GOT3 (cell line): ENCODE data around the gene TMEM222.
"Not testable (repeated sequence)": the region's sequence is repeated elsewhere in the genome, so short reads cannot be mapped to it uniquely, and the experiment has no call there.

Experiments used
- DNase-seq: peaks from one replicate; lab custom pipeline; 2025; ENCODE audit warnings: mixed read lengths; lab: John Stamatoyannopoulos, UW

TMEM222 gene, protein sequence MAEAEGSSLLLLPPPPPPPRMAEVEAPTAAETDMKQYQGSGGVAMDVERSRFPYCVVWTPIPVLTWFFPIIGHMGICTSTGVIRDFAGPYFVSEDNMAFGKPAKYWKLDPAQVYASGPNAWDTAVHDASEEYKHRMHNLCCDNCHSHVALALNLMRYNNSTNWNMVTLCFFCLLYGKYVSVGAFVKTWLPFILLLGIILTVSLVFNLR

DNA sequence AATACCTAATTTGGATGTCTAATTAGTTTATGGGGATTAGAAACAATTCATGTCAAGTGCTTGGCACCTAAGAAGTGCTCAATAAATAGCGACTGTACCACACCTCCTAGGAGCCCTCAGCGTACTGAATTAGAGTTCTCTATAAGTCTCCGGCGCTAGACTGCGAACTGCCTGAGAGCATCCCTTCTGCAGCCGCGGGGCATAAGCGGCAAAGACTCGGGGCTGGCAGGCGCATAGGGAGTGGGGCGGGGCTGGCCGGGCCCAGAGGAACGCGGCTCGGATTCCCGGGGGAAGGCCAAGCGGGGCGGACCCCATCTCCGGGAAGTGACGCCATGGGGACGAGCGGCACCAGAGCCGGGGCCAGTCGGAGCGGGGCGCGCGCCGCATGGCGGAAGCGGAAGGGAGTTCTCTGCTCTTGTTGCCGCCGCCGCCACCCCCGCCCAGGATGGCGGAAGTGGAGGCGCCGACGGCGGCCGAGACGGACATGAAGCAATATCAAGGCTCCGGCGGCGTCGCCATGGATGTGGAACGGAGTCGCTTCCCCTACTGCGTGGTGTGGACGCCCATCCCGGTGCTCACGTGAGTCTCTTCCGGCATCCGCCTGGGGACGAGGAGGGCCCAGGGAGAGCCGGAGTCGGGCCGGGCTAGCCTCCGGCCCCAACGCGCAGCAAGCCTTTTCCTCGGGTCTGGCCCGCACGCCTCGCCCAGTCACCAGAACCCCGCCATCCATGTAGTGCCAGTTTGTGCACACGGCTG, at the start of gene TMEM222:
Gene TMEM222, plus strand, starts transcription at position 351 of the 756 bp plus-strand sequence. Its CDS starts 35 bp downstream, at position 386.
- DNase-seq, result peak; percentile 96

DNA sequence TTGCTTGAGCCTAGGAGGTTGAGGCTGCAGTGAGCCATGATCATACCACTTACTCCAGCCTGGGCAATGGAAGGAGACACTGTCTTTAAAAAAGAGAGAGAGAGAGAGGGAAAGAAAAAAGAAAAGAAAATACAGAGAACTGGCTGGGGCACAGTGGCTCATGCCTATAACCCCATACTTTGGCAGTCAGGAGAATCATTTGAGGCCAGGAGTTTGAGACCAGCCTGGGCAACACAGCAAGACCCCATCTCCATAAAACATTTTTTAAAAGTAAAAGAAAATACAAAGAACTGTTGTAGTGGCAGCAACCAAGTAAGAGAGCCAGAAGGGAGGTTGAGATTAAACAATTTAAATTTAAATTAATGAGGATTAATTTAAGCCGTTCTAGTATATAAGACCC, 47.8 kb upstream of the TMEM222 start:
- no peak for DNase-seq

DNA sequence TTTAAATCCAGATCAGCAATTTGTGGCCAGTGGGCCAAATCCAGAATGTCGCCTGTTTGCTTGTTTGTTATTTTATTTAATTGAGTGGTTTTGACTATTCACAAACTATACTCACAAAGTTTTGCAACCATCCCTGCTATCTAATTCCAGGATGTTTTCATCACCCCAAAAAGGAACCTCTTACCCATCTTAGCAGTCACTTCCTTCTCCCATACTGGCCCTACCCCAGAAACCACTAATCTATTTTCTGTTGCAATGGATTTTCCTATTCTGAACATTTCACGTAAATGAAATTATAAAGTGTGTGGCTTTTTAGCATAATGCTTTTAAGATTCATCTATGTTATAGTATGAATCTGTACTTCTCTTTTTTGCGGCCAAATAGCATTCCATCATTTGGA, 46.3 kb upstream of the TMEM222 start:
- no peak for DNase-seq

DNA sequence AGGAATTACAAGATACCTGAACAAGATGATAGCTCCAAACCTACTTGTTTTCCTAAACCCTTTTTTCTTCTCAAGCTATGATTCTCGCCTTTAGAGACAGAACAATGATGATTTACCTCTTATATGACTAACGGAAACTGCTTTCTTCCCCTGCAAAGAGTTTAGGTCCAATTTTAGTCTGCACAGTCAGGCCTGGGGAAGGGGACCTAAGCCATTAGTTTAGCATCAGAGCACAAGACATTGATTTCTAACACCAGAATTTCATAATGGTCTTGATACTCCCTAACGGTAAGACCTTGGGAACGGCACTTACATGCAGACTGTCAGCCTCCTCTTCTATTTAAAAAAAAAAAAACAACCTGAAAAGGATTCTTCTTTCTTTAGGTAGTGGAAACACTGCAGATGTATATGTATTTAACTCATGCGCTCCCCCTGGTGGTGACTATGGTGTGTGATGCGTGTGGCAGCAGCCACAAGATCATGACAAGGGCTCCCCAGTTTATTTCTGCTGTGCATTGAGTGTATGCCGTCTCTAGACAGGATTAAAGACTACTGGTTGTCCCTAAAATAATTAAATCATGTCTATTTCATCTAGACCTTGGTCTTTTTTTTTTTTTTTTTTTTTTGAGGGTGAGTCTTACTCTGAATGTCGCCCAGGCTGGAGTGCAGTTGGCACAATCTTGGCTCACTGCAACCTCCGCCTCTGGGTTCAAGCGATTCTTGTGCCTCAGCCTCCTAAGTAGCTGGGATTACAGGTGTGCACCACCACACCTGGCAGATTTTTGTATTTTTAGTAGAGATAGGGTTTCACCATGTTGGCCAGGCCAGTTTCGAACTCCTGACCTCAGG, 37.3 kb upstream of the TMEM222 start:
- peak; percentile 12 for DNase-seq

DNA sequence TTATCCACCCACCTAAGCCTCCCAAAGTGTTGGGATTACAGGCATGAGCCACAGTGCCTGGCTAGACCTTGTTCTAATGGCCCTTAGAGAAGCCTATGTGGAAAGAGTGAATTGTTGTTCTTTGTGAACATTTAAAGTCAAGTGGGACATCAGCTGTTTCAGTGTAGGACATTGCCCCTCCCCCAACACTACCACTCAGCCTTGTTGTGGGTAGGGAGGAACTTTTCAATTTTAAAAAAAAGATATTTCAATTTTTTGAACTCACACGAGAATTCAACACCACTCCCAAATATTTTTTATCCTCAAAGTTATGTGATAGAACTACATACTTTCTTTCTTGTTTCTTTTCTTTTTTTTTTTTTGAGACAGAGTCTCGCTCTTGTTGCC, 36.7 kb upstream of the TMEM222 start:
- DNase-seq, result no peak

DNA sequence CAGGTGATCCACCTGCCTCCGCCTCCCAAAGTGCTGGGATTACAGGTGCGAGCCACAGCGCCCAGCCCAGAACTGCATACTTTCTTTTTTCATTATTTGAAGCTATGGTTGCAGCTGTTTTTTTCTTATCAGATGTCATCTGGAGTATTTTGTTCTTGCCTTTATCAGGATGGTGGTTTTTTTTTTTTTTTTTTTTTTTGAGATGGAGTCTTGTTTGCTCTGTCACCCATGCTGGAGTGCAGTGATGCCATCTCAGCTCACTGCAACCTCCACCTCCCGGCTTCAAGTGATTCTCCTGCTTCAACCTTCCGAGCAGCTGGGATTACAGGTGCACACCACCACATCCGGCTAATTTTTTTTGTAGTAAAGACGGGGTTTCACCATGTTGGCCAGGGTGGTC, 36.1 kb upstream of the TMEM222 start:
- DNase-seq, result not testable (repeated sequence)

DNA sequence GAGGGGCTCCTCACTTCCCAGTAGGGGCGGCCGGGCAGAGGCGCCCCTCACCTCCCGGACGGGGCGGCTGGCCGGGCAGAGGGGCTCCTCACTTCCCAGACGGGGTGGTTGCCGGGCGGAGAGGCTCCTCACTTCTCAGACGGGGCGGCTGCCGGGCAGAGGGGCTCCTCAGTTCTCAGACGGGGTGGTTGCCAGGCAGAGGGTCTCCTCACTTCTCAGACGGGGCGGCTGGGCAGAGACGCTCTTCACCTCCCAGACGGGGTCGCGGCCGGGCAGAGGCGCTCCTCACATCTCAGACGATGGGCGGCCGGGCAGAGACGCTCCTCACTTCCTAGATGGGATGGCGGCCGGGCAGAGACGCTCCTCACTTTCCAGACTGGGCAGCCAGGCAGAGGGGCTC, 32.8 kb upstream of the TMEM222 start:
- not testable (repeated sequence) for DNase-seq

DNA sequence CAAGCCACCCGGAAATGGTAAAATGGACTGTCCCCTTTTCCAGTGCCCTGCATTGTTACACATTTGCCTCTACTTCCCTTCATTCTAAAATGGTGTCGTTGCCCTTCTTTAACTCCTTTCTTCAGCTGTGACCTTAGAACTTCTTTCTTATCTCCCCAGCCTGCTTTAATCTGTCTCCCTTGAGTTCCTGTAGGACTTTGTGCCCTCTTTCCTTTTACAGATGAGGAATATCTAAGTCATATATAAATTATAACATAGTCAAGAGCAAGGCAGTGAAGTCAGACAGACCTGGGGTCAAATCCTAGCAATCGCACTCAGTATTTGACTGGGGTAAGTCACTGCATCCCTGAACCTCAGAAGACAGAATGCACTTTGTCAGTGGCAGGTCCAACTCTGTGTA, 31.4 kb upstream of the TMEM222 start:
- no peak for DNase-seq

DNA sequence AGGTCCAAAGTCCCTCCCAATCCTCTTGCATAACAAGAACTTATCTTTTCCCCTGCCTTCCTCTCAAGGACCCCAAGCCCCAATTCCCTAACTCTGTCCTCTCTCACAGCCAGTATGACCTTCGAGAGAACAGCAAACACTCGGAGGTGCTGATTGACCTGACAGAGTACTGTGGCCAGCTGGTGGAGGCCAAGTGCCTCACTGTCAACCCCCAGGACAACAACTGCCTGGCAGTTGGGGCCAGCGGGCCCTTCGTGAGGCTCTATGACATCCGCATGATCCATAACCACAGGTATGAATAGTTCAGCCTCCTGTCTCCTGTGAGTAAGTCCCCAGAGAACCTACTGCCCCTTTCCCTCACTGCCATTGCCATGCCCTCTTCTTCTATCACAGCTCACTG, 29.9 kb upstream of the TMEM222 start:
- DNase-seq, result no peak

DNA sequence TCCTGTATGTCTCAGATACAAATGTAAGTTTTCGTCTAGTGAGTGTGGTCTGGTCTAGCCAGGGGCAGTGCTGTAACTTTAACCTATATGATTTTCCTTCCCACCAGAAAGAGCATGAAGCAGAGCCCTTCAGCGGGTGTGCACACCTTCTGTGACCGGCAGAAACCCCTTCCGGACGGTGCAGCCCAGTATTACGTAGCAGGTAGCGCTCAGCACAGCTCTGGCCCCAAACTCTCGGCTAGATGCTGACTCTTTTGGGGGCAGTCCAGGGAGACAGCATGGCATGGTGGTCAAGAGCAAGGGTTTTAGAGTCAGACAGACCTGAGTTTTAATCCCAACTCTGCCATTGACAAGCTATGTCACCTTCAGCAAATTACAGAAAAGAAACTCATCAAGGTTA, 28.0 kb upstream of the TMEM222 start:
- DNase-seq, result no peak

DNA sequence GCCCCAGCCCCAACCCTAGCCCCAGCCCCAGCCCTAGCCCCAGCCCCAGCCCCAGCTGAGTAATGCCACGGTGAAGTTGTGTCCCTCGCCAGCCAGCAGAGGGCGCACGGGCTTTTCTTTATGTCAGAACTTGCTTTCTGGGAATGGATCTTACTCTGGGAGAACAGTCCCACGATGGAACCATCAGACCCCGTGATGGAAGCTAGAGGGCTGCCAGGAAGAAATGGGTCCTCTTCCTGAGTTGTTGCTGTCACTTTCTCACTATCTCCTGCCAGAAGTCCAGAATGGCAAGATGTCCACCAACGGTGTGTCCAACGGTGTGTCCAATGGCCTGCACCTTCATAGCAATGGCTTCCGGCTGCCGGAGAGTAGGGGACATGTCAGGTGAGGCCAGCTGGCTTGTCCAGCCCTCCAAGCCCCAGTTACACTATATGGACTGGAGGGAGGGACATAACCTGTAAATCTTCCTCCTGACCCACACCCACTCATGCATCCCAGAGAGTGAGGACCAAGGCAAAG, 25.1 kb upstream of the TMEM222 start:
- DNase-seq, result no peak

DNA sequence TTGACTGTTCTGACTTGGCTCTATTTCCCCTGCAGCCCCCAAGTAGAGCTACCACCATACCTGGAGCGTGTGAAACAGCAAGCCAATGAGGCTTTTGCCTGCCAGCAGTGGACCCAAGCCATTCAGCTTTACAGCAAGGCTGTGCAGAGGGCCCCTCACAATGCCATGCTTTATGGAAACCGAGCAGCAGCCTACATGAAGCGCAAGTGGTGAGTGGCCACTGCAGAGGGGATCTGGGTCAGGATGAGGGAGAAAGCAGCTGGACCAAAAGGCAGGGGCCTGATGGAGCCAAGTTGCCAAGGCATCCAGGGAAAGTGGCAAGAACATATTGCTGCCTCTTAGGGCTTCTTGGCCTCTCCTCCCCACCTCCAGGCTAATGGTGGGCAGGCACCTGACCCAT, 24.1 kb upstream of the TMEM222 start:
- DNase-seq, result no peak

DNA sequence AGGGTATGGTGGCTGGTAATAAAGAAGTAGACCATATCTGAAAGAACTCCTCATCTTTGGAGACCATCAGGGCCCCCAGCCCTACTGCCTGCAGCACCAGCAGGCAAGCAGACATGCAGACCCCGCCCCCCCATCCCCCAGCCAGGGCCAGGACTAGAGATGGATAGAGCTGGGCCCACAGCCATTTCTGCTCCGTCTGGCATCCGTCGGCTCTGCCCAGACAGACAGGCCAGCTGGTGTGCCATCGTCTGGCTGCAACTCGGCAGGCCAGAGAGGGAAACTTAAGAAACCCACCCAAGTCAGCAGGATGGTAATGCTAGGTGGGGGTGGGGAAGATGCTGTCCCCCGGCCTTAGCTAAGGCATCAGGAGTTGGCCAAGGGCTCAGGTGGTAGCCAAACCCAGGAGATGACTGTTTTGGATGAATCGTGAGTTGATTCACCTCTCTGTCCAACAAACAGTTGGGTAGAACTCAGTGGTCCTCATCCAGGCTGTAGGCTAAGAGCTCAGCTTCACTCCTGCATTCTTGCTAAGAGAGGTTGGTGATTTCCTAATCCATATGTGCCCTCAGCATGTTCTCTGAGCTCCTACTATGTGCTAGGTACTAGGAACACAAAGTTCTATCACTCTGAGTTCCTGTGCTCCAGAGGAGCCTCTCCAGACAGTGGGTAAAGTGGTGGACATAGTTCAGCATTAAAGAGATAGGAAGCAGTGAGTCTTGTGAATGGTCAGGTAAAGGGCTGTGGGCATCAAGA, 23.2 kb upstream of the TMEM222 start:
- no peak for DNase-seq

DNA sequence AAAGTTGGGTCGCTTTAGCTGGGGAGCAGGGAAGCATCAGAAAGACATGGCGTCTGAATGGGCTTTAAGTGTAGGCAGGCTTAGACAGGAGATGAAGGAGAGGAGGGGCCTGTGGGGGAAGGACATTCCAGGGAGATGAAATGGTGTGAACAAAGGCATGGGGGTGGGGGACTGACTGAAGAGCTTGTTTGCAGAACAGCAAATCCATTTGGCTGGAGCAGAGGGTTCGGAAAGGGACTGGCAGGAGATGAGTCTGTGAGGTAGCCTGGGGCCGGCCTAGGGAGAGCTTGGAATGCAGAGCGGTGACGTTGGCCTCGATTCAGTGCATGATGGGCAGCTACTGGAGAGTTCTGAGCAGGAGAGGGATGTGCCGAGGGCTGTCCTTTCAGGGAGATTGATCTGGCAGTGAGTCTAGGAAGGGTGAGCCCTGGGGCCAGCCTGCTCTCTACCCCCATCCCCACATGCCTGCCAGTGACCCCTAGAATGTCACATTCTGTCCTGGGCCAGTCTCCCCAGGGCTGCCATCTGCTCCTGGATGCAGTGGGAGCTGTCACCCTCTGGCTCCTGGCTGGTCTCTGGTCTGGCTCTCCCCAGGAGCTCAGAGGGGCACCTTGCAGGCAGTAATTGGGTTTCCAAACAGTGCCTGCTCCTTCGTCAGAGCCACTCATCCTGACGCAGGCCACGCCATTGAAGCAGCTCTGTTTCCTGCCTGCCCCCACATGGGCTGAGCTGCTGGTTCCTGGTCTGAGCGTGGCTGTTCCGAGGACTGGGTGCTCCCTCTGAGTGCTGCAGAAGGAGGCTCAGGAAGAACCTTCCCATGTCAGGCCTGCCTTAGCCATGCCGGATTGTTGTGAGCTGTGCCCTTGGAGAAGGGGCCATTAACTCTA, 22.3 kb upstream of the TMEM222 start:
- DNase-seq, result peak; percentile 30

DNA sequence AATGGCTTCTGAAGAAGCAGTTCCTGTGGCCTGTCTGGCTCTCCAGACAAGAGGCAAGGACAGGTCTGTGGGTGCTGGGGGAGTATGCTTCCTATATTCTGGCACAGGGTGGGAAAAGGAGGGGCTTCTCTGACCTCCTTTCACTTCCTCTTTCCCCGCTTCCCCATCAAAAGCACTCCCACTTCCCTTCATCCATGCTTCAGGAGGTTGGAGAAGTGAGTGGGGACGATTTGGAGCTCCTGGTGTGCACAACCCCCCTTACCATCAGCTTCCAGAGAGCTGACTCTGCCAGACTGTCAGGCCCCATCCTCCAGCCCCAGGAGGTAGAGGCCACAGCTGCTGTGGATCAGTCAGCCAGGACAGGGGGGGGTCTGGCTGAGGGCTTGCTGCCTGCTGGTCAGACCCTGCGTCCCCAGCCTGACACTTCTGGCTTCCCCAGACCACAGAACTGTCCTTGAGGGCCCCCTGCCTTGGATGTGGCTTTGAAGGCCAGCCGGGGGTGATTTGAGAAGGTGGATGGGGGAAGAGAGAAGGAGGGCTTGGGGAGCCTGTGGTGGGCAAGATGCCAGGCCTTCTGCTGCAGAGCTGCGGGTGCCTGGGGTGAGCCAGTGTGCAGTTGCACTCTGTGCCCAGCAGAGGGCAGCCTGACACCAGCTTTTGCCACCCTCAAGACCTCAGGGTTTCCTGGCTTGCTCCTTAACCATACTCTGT, 21.5 kb upstream of the TMEM222 start:
- DNase-seq, result peak; percentile 50

DNA sequence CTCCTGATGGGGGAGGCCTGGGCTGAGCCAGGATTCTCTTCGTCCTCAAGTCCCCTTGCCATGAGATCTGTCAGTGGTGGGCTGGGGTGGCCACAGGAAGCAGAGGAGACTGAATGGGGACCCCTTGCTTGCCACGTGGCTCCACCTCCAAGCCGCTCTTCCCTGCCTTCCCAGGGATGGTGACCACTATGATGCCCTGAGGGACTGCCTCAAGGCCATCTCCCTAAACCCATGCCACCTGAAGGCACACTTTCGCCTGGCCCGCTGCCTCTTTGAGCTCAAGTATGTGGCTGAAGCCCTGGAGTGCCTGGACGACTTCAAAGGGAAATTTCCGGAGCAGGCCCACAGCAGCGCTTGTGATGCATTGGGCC, 20.9 kb upstream of the TMEM222 start:
- no peak for DNase-seq

DNA sequence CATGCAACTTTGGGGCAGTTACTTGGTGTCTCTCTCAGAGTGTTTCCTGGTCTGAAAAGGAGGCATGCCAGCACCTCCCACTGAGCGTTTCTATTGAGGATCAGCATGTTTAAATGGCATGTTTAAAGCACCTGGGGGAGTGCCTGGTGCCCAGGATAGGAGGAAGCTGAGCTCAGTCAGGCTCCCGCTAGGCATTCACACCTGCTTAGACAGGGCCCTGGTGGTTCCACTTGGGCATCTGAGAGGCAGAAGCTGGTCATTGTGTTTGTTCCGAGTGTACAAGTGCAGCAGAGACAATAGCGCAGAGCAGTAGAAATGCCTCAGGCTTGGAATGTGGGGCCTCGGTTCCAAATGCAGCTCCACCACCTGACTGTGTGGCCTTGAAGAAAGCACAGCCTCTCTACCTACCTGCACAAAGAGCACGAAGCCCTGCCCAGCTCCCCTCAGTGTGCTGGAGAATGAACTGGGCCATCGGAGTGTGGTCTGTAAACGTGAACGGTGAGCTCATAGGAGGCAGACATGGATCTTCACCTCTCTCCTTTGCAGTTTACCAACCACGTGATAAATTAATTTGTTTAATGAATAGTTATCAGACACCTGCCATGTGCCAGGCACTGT, 20.3 kb upstream of the TMEM222 start:
- DNase-seq, result no peak

DNA sequence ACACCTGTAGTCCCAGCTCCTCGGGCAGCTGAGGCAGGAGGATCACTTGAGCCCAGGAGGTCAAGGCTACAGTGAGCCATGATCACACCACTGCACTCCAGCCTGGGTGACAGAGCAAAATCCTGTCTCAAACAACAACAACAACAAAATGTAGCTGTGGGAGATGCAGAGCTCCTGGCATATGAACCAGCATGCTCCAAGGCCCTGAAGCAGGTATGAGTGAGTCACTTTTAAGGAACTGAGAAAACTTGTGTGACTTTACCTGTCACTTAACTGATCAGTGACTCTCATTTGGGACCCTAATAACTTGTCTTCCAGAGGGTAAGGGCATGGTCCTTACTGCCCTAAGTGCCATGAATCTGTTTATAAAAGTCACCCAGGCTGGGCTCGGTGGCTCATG, 19.4 kb upstream of the TMEM222 start:
- DNase-seq, result no peak

DNA sequence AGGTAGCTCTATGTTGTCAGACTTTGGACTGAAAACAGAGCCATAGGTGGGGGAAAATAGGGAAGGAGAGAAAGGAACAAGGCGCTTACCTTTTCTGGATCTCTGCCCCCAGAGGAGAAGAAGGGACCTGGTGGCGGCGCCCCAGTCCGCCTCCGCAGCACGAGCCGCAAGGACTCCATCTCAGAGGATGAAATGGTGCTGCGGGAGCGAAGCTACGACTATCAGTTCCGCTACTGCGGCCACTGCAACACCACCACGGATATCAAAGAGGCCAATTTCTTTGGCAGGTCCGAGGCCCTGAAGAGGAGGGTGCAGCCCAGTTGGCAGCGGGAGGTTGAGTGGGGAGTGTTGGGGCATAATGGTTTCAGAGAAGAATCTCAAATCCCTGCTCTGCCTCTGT, 18.5 kb upstream of the TMEM222 start:
- DNase-seq, result no peak

DNA sequence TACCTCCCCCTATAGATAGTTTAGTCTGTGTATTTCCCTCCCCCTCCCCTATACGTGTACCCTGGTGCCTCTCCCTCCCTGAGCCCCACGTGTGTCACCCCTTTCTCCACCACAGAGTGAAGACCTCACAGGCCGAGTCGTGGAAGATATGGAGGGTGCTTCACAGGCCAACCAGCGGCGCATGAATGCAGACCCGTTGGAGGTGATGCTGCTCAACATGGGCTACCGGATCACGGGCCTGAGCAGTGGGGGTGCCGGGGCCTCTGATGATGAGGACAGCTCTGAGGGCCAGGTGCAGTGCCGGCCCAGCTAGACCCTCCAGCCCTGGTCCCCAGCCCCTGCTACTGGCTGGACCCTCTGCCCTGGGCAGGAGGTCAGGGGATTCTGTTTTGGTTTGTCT, 15.9 kb upstream of the TMEM222 start:
- DNase-seq, result no peak
